ENCODE measurements around the gene LSR.

DNA sequence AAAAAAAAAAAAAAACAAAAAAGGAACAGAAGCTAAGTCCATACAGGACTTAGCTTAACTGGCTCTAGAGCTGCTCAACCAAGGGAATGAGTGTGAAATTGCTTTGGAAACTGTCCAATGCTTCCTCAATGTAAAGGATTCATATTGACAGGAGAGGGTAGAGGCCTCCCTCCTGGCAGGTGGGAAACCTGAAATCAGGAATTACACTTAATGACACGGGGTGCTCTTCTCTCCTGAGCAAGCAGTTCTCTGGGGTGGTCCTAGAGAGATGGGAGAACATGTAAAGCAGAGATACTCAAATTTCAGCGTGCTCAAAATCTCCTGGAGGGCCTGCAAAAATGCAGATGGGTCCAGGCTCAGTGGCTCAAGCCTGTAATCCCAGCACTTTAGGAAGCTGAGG is 39.5 kb downstream of the LSR start:
- TF ChIP-seq, protein P1, sequence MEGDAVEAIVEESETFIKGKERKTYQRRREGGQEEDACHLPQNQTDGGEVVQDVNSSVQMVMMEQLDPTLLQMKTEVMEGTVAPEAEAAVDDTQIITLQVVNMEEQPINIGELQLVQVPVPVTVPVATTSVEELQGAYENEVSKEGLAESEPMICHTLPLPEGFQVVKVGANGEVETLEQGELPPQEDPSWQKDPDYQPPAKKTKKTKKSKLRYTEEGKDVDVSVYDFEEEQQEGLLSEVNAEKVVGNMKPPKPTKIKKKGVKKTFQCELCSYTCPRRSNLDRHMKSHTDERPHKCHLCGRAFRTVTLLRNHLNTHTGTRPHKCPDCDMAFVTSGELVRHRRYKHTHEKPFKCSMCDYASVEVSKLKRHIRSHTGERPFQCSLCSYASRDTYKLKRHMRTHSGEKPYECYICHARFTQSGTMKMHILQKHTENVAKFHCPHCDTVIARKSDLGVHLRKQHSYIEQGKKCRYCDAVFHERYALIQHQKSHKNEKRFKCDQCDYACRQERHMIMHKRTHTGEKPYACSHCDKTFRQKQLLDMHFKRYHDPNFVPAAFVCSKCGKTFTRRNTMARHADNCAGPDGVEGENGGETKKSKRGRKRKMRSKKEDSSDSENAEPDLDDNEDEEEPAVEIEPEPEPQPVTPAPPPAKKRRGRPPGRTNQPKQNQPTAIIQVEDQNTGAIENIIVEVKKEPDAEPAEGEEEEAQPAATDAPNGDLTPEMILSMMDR (IDR thresholded peaks at IDR 0.05; ENCODE audit: low read length): no peak
- TF ChIP-seq EZH2 (IDR thresholded peaks at IDR 0.05; ENCODE audit: borderline replicate concordance, low read length): no peak
